GM18508 (cell line): ENCODE measurements around the gene OR13C4.
"Not testable (repeated sequence)": the region's sequence is repeated elsewhere in the genome, so short reads cannot be mapped to it uniquely, and the experiment has no call there.

ENCODE experiments used
- ATAC-seq: cut with Tn5 transposase; IDR thresholded peaks from one replicate; pipeline ENCODE4 v1.9.1; 2021; ENCODE audit warnings: moderate number of reproducible peaks; ENCODE audit not compliant: insufficient read depth, unreplicated experiment

Gene OR13C4

GRCh38 chr9:104527109-104527508 is at the start of gene OR13C4:
TSS of gene OR13C4 (minus strand) at chr9:104527209. CDS start at chr9:104527209, 0 bp downstream.
- no peak for ATAC-seq

- ATAC-seq: no peak
These were observed 48.4 kb upstream of the OR13C4 start for GRCh38 chr9:104575456-104575855.

- no peak for ATAC-seq
These were observed 45.6 kb upstream of the OR13C4 start for GRCh38 chr9:104572612-104573011.

GRCh38 chr9:104568868-104569267 is 41.9 kb upstream of the OR13C4 start, which contains the start of gene OR13C8:
TSS of gene OR13C8 (plus strand) at chr9:104569168. CDS start at chr9:104569168, 0 bp downstream.
- ATAC-seq: no peak

GRCh38 chr9:104564358-104564757 is 37.3 kb upstream of the OR13C4 start:
- ATAC-seq: no peak

GRCh38 chr9:104556830-104557634 is 30.0 kb upstream of the OR13C4 start:
- no peak for ATAC-seq

GRCh38 chr9:104555521-104555920 is 28.5 kb upstream of the OR13C4 start:
- no peak for ATAC-seq

- ATAC-seq: no peak
These were observed 26.3 kb upstream of the OR13C4 start for GRCh38 chr9:104553261-104553660.

- no peak for ATAC-seq
These were observed 17.6 kb upstream of the OR13C4 start for GRCh38 chr9:104544644-104545043.

GRCh38 chr9:104539275-104539674 is 12.3 kb upstream of the OR13C4 start:
- no peak for ATAC-seq

GRCh38 chr9:104536756-104537155 is 9.7 kb upstream of the OR13C4 start, which contains the start of gene OR13C3:
TSS of gene OR13C3 (minus strand) at chr9:104536856. CDS start at chr9:104536723, 133 bp downstream.
- no peak for ATAC-seq

- ATAC-seq: not testable (repeated sequence)
These were observed 6.8 kb downstream of the OR13C4 start for GRCh38 chr9:104520241-104520640.

GRCh38 chr9:104514901-104515300 is 12.1 kb downstream of the OR13C4 start:
- ATAC-seq: no peak

GRCh38 chr9:104506565-104506964 is 20.4 kb downstream of the OR13C4 start:
- no peak for ATAC-seq

GRCh38 chr9:104503963-104504362 is 23.0 kb downstream of the OR13C4 start, which contains the start of gene OR13F1:
TSS of gene OR13F1 (plus strand) at chr9:104504263. CDS start at chr9:104504263, 0 bp downstream.
- no peak for ATAC-seq

GRCh38 chr9:104503440-104503839 is 23.6 kb downstream of the OR13C4 start:
- ATAC-seq: no peak

- no peak for ATAC-seq
These were observed 32.2 kb downstream of the OR13C4 start for GRCh38 chr9:104494808-104495207.

GRCh38 chr9:104485014-104485413 is 42.0 kb downstream of the OR13C4 start:
- ATAC-seq: no peak

- no peak for ATAC-seq
These were observed 44.0 kb downstream of the OR13C4 start for GRCh38 chr9:104482921-104483570.
